H1 (cell line): Measurements from ENCODE around the gene RBM4. TPM values are rescaled to one million over a fixed set of nuclear protein-coding genes. Genes with fewer than 3 reads are reported as not detected.

ENCODE experiments used
- CTCF ChIA-PET: fragments of 300-600 bp; sonication (Branson Sonifier 250); formaldehyde crosslinking; loops from one replicate; lab custom pipeline; 2021; ENCODE audit not compliant: partially characterized antibody; lab: Charles Lee
- POLR2A ChIA-PET: fragments of 300-600 bp; sonication (Branson Sonifier 250); formaldehyde crosslinking; loops from one replicate; lab custom pipeline; 2021; ENCODE audit warnings: inconsistent platforms; ENCODE audit not compliant: partially characterized antibody; lab: Charles Lee
- DNase-seq, 2 experiments: peaks; one replicate each; pipeline versions ENCODE4 v3.0.0 to v3.0.0-alpha.2; 2010 to 2022; ENCODE audit warnings: low spot score in 2 of 2, low read depth in 1 of 2, mixed read lengths in 1 of 2
- FAIRE-seq: peaks from 2 replicates; lab custom pipeline; 2011; peaks lifted over from hg19 to GRCh38; lab: Jason Lieb, UNC
- H2AFZ ChIP-seq: 2 replicates; pipeline ENCODE4 v1.8.1; 2012; ENCODE audit warnings: low read length, inconsistent platforms
- H2AK5ac ChIP-seq: 2 replicates; pipeline ENCODE4 v1.6.1; 2013; ENCODE audit warnings: low read depth, low read length
- H2BK120ac ChIP-seq: replicated peaks from 2 replicates; pipeline ENCODE3; 2013; ENCODE audit warnings: low read depth, low read length, inconsistent platforms
- H2BK12ac ChIP-seq: 2 replicates; pipeline ENCODE4 v1.6.1; 2013; ENCODE audit warnings: low read depth, low read length
- H2BK15ac ChIP-seq: 2 replicates; pipeline ENCODE4 v1.6.1; 2013; ENCODE audit warnings: low read length
- H2BK20ac ChIP-seq: 2 replicates; pipeline ENCODE4 v1.6.1; 2013; ENCODE audit warnings: low read length
- H2BK5ac ChIP-seq: 2 replicates; pipeline ENCODE4 v1.6.1; 2013; ENCODE audit warnings: low read depth, low read length
- H3K14ac ChIP-seq: 2 replicates; pipeline ENCODE4 v1.6.1; 2013; ENCODE audit warnings: inconsistent platforms; ENCODE audit not compliant: insufficient read length
- H3K18ac ChIP-seq: 2 replicates; pipeline ENCODE4 v1.6.1; 2013; ENCODE audit warnings: low read length; ENCODE audit errors: extremely low read depth
- H3K23ac ChIP-seq: 2 replicates; pipeline ENCODE4 v1.6.1; 2013; ENCODE audit warnings: inconsistent platforms; ENCODE audit not compliant: insufficient read length
- H3K23me2 ChIP-seq: 2 replicates; pipeline ENCODE4 v1.6.1; 2013; ENCODE audit warnings: low read depth, low read length
- H3K27ac ChIP-seq: 2 replicates; pipeline ENCODE4 v1.6.1; 2011; ENCODE audit warnings: low read depth, low read length, inconsistent platforms
- H3K27me3 ChIP-seq, 4 experiments: replicated peaks in 1 of 4; 1 replicate in 1 of 4; 2 replicates in 3 of 4; pipeline versions ENCODE4 v1.6.1 to v1.8.1; 2011 to 2013; ENCODE audit warnings: low read length in 3 of 4, mild to moderate bottlenecking in 3 of 4, inconsistent platforms in 2 of 4, mixed read lengths in 2 of 4, moderate library complexity in 1 of 4; ENCODE audit not compliant: control insufficient read depth in 3 of 4, insufficient read depth in 3 of 4; ENCODE audit errors: extremely low read depth in 1 of 4
- H3K36me3 ChIP-seq, 4 experiments: 2 replicates each; pipeline versions ENCODE4 v1.6.1 to v1.8.1; 2011 to 2013; ENCODE audit warnings: mild to moderate bottlenecking in 4 of 4, low read length in 3 of 4, moderate library complexity in 2 of 4, control low read depth in 1 of 4, inconsistent platforms in 1 of 4; ENCODE audit not compliant: insufficient read depth in 4 of 4, control insufficient read depth in 2 of 4
- H3K4ac ChIP-seq: replicated peaks from 2 replicates; pipeline ENCODE3; 2013; ENCODE audit warnings: low read length, low read depth, mixed read lengths, inconsistent platforms; ENCODE audit not compliant: insufficient read length
- H3K4me1 ChIP-seq, 4 experiments: replicated peaks in 1 of 4; 1 replicate in 1 of 4; 2 replicates in 3 of 4; pipeline versions ENCODE4 v1.6.1 to v1.8.1; 2011 to 2013; ENCODE audit warnings: low read length in 3 of 4, inconsistent platforms in 2 of 4, mixed read lengths in 1 of 4; ENCODE audit not compliant: insufficient read depth in 4 of 4, control insufficient read depth in 3 of 4
- H3K4me2 ChIP-seq, 2 experiments: 2 replicates each; pipeline versions ENCODE4 v1.6.1 to v1.8.1; 2011 to 2013; ENCODE audit warnings: low read depth in 2 of 2, low read length in 2 of 2, control low read depth in 1 of 2, inconsistent platforms in 1 of 2, mild to moderate bottlenecking in 1 of 2; ENCODE audit not compliant: insufficient read depth in 1 of 2
- H3K4me3 ChIP-seq, 4 experiments: fragments of 200-600, 300-600 bp in 1 of 4; sonication (generic), shearing (Covaris generic), sonication (Bioruptor Twin) in 1 of 4; 2 replicates each; pipeline versions ENCODE4 v1.5.1 to v1.8.1; 2011 to 2016; ENCODE audit warnings: low read length in 4 of 4, low read depth in 3 of 4, control low read depth in 2 of 4, inconsistent platforms in 2 of 4, mild to moderate bottlenecking in 2 of 4, mixed read lengths in 1 of 4, moderate library complexity in 1 of 4; ENCODE audit not compliant: insufficient read depth in 2 of 4; ENCODE audit errors: extremely low read depth in 1 of 4
- H3K56ac ChIP-seq: replicated peaks from 2 replicates; pipeline ENCODE3; 2013; ENCODE audit warnings: low read depth, mild to moderate bottlenecking, mixed read lengths, low read length, inconsistent platforms; ENCODE audit not compliant: insufficient read length
- H3K79me1 ChIP-seq: 2 replicates; pipeline ENCODE4 v1.6.1; 2013; ENCODE audit warnings: low read depth, low read length, control low read depth
- H3K79me2 ChIP-seq, 2 experiments: 2 replicates each; pipeline versions ENCODE4 v1.6.1 to v1.8.1; 2012 to 2013; ENCODE audit warnings: low read length in 2 of 2, mild to moderate bottlenecking in 2 of 2, inconsistent platforms in 1 of 2; ENCODE audit not compliant: insufficient read depth in 2 of 2, control insufficient read depth in 1 of 2
- H3K9ac ChIP-seq, 4 experiments: replicated peaks in 1 of 4; 1 replicate in 1 of 4; 2 replicates in 3 of 4; pipeline versions ENCODE4 v1.6.1 to v1.8.1; 2011 to 2013; ENCODE audit warnings: low read depth in 3 of 4, low read length in 3 of 4, control low read depth in 2 of 4, mild to moderate bottlenecking in 2 of 4, moderate library complexity in 2 of 4, inconsistent platforms in 1 of 4; ENCODE audit errors: extremely low read depth in 1 of 4
- H3K9me3 ChIP-seq, 2 experiments: 2 replicates each; pipeline versions ENCODE4 v1.6.1 to v1.8.1; 2012 to 2013; ENCODE audit warnings: mild to moderate bottlenecking in 2 of 2, moderate library complexity in 2 of 2, control low read depth in 1 of 2, inconsistent platforms in 1 of 2, low read depth in 1 of 2, low read length in 1 of 2, mixed read lengths in 1 of 2; ENCODE audit not compliant: insufficient read depth in 2 of 2
- H4K20me1 ChIP-seq, 2 experiments: replicated peaks in 1 of 2; 2 replicates each; pipeline versions ENCODE3 to v1.8.1; 2011 to 2013; ENCODE audit warnings: inconsistent platforms in 2 of 2, low read length in 2 of 2, mild to moderate bottlenecking in 1 of 2; ENCODE audit not compliant: insufficient read depth in 2 of 2, control insufficient read depth in 1 of 2
- H4K5ac ChIP-seq: 2 replicates; pipeline ENCODE4 v1.6.1; 2013; ENCODE audit warnings: low read length, low read depth, mixed read lengths, inconsistent platforms; ENCODE audit not compliant: insufficient read length
- H4K8ac ChIP-seq: 2 replicates; pipeline ENCODE4 v1.8.0; 2013; ENCODE audit warnings: mild to moderate bottlenecking, moderate library complexity, low read length, inconsistent platforms; ENCODE audit not compliant: insufficient read depth; ENCODE audit errors: extremely low read depth
- H4K91ac ChIP-seq: replicated peaks from 2 replicates; pipeline ENCODE3; 2013; ENCODE audit warnings: low read length, mixed read lengths, inconsistent platforms; ENCODE audit not compliant: insufficient read length
- ASH2L ChIP-seq: fragments of 200-600, 300-600 bp; sonication (generic); IDR thresholded peaks from one replicate; pipeline ENCODE4 v1.7.1; 2017; ENCODE audit warnings: low read length
- BRCA1 ChIP-seq: IDR thresholded peaks from 2 replicates; pipeline ENCODE4 v1.6.1; 2012; ENCODE audit warnings: low read depth, low read length, improper control_type of control experiment
- CBX5 ChIP-seq: fragments of 300-800, 300-1000 bp; sonication (generic); IDR thresholded peaks from 2 replicates; pipeline ENCODE4 v1.7.1; 2016; ENCODE audit warnings: antibody characterized with exemption, low read length, low read depth
- CEBPB ChIP-seq: IDR thresholded peaks from 2 replicates; pipeline ENCODE4 v1.6.1; 2012; ENCODE audit warnings: low read depth, low read length
- CTBP2 ChIP-seq: IDR thresholded peaks from 2 replicates; pipeline ENCODE4 v1.7.0; 2011; ENCODE audit warnings: borderline replicate concordance, mild to moderate bottlenecking, moderate library complexity, mixed read lengths, low read length; ENCODE audit not compliant: insufficient read depth, insufficient read length
- FOSL1 ChIP-seq: IDR thresholded peaks from 2 replicates; pipeline ENCODE4 v1.6.1; 2011; ENCODE audit warnings: mild to moderate bottlenecking, low read depth, low read length, moderate library complexity; ENCODE audit not compliant: insufficient read depth
- PHF8 ChIP-seq: fragments of 200-600 bp; sonication (generic); conservative IDR thresholded peaks from 2 replicates; pipeline ENCODE4 v1.7.1; 2012; ENCODE audit warnings: low read depth, mild to moderate bottlenecking, inconsistent platforms, low read length, moderate library complexity
- SIX5 ChIP-seq: IDR thresholded peaks from 2 replicates; pipeline ENCODE4 v1.6.1; 2011; ENCODE audit warnings: mild to moderate bottlenecking, low read depth, low read length
- SP1 ChIP-seq: IDR thresholded peaks from 2 replicates; pipeline ENCODE4 v1.6.1; 2011; ENCODE audit warnings: low read depth, low read length
- TBP ChIP-seq: IDR thresholded peaks from 2 replicates; pipeline ENCODE4 v1.6.1; 2011; ENCODE audit warnings: low read depth, low read length, improper control_type of control experiment
- TEAD4 ChIP-seq: IDR thresholded peaks from 2 replicates; pipeline ENCODE4 v1.6.1; 2012; ENCODE audit warnings: low read depth, low read length, inconsistent platforms, mixed read lengths
- WGBS, 2 experiments: shearing (Covaris generic) in 1 of 2; methylation state at CpG; one replicate each; pipeline versions ENCODE4 v1.1.6 to v1.1.7; 2013 to 2015; ENCODE audit warnings: low lambda C conversion rate in 2 of 2, mixed read lengths in 2 of 2, inconsistent platforms in 1 of 2, low coverage in 1 of 2, missing lambda C conversion rate in 1 of 2; ENCODE audit not compliant: insufficient replicate concordance in 2 of 2, insufficient coverage in 1 of 2, insufficient read length in 1 of 2; ENCODE audit errors: extremely low coverage in 1 of 2, missing lambda C conversion rate in 1 of 2; 5-methylcytosine and 5-hydroxymethylcytosine counted together
- polyA plus RNA-seq, 7 experiments: library from polyadenylated mRNA; depleted of rRNA in 3 of 7; stranded (reverse) in 5 of 7; unstranded in 2 of 7; fragments of >200 nt in 5 of 7; fragments of 200-250 nt in 2 of 7; gene quantifications; 1 replicate in 5 of 7; 2 replicates in 1 of 7; 4 replicates in 1 of 7; pipeline versions ENCODE4 v1.2.1 to v1.2.3, GENCODE V29; 2011 to 2013; ENCODE audit warnings: missing spikeins in 2 of 7, mixed read lengths in 2 of 7
- total RNA-seq: library from RNA; stranded (reverse); fragmentation: NEBNext Ultra II Directional; extraction: Animal tissue kit (Norgen Biotek cat#: 25700); gene quantifications from 2 replicates; pipeline ENCODE4 v1.2.1, GENCODE V29; 2021

Gene RBM4
- total and polyA plus RNA-seq, 2 of the 8 experiments (the other 6 are each of a cell fraction or from before 2014, with no cell fraction given): 192 to 330 TPM

DNA sequence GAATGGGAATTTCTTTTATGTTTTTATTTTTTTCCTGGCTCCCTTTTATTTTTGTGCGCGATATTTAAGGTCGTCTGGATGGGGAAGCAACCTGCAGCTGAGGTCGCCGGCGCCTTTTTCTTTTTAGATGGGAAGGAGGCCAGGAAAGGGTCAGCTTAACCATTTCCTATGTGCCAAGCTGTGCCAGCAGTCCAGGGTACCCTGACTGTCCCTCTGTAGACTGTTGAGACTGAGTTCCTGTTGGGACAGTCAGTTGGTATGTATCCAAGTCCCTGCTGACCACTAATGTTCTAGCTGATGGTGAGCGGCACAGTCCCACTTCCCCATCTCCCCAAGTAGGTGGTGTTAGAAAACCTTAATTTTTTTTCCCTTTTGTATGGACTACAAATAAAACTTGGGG is 11.6 kb upstream of the RBM4 start:
- peaks cover 53 to 87% (median 82%) of the 10 kb centered on the region in 4 experiments for H3K36me3 ChIP-seq
- no peak overlapping the region for H3K56ac ChIP-seq
- H3K23me2 ChIP-seq: no peaks in the 10 kb centered on the region
- H3K4me2 ChIP-seq: no peak overlapping the region
- no peak overlapping the region for H2BK5ac ChIP-seq
- FAIRE-seq: no peak
- H2BK20ac ChIP-seq: no peak overlapping the region
- H2AK5ac ChIP-seq: no peak overlapping the region
- H3K27me3 ChIP-seq: no peaks in the 10 kb centered on the region
- no peak overlapping the region for H3K14ac ChIP-seq
- H4K8ac ChIP-seq: no peak overlapping the region
- no peak overlapping the region for H2BK15ac ChIP-seq
- H3K23ac ChIP-seq: no peak overlapping the region
- H3K4ac ChIP-seq: no peak overlapping the region
- no peak overlapping the region for H2AFZ ChIP-seq
- no peak for DNase-seq
- H3K4me3 ChIP-seq: no peak overlapping the region
- peaks cover 58 to 100% of the 10 kb centered on the region in 2 experiments for H3K79me2 ChIP-seq
- no peak overlapping the region for H2BK120ac ChIP-seq
- H3K27ac ChIP-seq: no peak overlapping the region
- no peak overlapping the region for H4K5ac ChIP-seq
- CTCF ChIA-PET: interaction anchor here (0.6 to 2.1 kb wide), 4 partner anchors 9 to 242 kb away, joined by 3 to 7 read pairs (median 5); partner anchors contain the start of gene RBM4
- H3K9me3 ChIP-seq: no peaks in the 10 kb centered on the region
- POLR2A ChIA-PET: interaction anchor here (0.8 to 66.2 kb wide), 4 partner anchors 6 to 84 kb away, joined by 3 to 2165 read pairs (median 1084); partner anchors contain the start of genes CCDC87, CCS, RBM14 and RBM4
- no peak overlapping the region for H3K18ac ChIP-seq
- no peak for TF ChIP-seq FOSL1
- no peak for TF ChIP-seq ASH2L
- TF ChIP-seq PHF8: no peak
- TF ChIP-seq CEBPB: no peak
- TF ChIP-seq TEAD4: no peak
- no peak for TF ChIP-seq CTBP2
- no peak for TF ChIP-seq CBX5
- TF ChIP-seq SP1: no peak
- no peak for TF ChIP-seq BRCA1
- TF ChIP-seq SIX5: no peak
- no peak for TF ChIP-seq TBP
- H3K79me1 ChIP-seq: peaks cover 34% of the 10 kb centered on the region
- WGBS, 2 experiments: 98% methylated on average over 7 of the region's 7 CpGs; no CpG with 5 or more reads in 1 of the 2 experiments
- H3K9ac ChIP-seq: no peak overlapping the region
- H4K91ac ChIP-seq: no peak overlapping the region
- H2BK12ac ChIP-seq: no peak overlapping the region
- peaks cover 54 to 60% of the 10 kb centered on the region in 2 experiments for H4K20me1 ChIP-seq
- no peaks in the 10 kb centered on the region for H3K4me1 ChIP-seq
